22Rv1 (cell line): Measurements from ENCODE around the gene NTN1.

Source experiments
- H3K27ac ChIP-seq: fragments of 450-650 bp; 2 replicates; pipeline ENCODE4 v1.5.1; 2017
- CTCF ChIP-seq: fragments of 450-650 bp; IDR thresholded peaks from 2 replicates; pipeline ENCODE4 v1.5.1; 2017; ENCODE audit warnings: mild to moderate bottlenecking
- ZFX ChIP-seq: fragments of 450-650 bp; IDR thresholded peaks from 2 replicates; pipeline ENCODE4 v1.6.1; 2017; ENCODE audit warnings: antibody characterized with exemption, borderline replicate concordance

Gene NTN1

GRCh38 chr17:9072696-9073339 is 51.5 kb downstream of the NTN1 start:
- TF ChIP-seq CTCF (no peak), ZFX (no peak)
- no peak overlapping the region for H3K27ac ChIP-seq

GRCh38 chr17:9074131-9074530 is 52.8 kb downstream of the NTN1 start:
- no peak overlapping the region for H3K27ac ChIP-seq

GRCh38 chr17:9079461-9080103 is 58.3 kb downstream of the NTN1 start:
- TF ChIP-seq CTCF (no peak), ZFX (no peak)
- H3K27ac ChIP-seq, result no peak overlapping the region

More at GRCh38 chr17:9074131-9074530, 52.8 kb downstream of the NTN1 start:
- TF ChIP-seq CTCF (no peak), ZFX (no peak)

- no peak overlapping the region for H3K27ac ChIP-seq
- TF ChIP-seq CTCF (no peak), ZFX (no peak)
Measured at GRCh38 chr17:9080296-9080914, 59.1 kb downstream of the NTN1 start.

GRCh38 chr17:9080983-9081382 is 59.7 kb downstream of the NTN1 start:
- TF ChIP-seq CTCF (no peak), ZFX (no peak)
- no peak overlapping the region for H3K27ac ChIP-seq

- no peak for TF ChIP-seq ZFX
- no peak for TF ChIP-seq CTCF
- no peak overlapping the region for H3K27ac ChIP-seq
Measured at GRCh38 chr17:9086577-9086976, 65.3 kb downstream of the NTN1 start.

GRCh38 chr17:9087921-9088320 is 66.6 kb downstream of the NTN1 start:
- no peak overlapping the region for H3K27ac ChIP-seq

More at GRCh38 chr17:9087921-9088320, 66.6 kb downstream of the NTN1 start:
- TF ChIP-seq ZFX (no peak), CTCF (no peak)
